ENCODE measurements around the gene INTS1. TPM values are rescaled to one million over a fixed set of nuclear protein-coding genes. Genes with fewer than 3 reads are reported as not detected.

Gene INTS1
- total RNA-seq, 2 experiments from 2014 or later = 91.0 to 91.5 TPM

GRCh38 chr7:1535100-1535458 lies 30.9 kb upstream of the INTS1 start:
- no peaks in the 10 kb centered on the region for H3K9me3 ChIP-seq (ENCODE audit: control insufficient read depth in 1 of 2, insufficient read depth in 1 of 2, low read length in 2 of 2)
- intact Hi-C loops (cut with DNase I, micrococcal nuclease) = no loop called here
- no peak for TF ChIP-seq CTCF (IDR thresholded peaks at IDR 0.05)
- Mint-ChIP-seq H3K27ac (peak overlapping the region; percentile 67), H3K27me3 (peaks cover 4% of the 10 kb centered on the region), H3K36me3 (ENCODE audit: low read depth) (peaks cover 36% of the 10 kb centered on the region), H3K9me3 (no peaks in the 10 kb centered on the region), H3K4me1 (ENCODE audit: low read depth) (peaks cover 32% of the 10 kb centered on the region), H3K4me3 (no peak overlapping the region)
- no peaks in the 10 kb centered on the region for H3K27me3 ChIP-seq (ENCODE audit: control insufficient read depth in 1 of 2, insufficient read depth in 2 of 2, low read length in 2 of 2)
- POLR2A ChIA-PET = interaction anchor here (0.7 kb wide), 1 partner anchor 9 kb away, joined by 3 read pairs; no protein-coding TSS in a partner anchor
- peaks cover 43% of the 10 kb centered on the region for H3K36me3 ChIP-seq (ENCODE audit: insufficient read depth, low read length)
- CTCF ChIA-PET = interaction anchor here (1.1 to 1.7 kb wide), 3 partner anchors 21 to 61 kb away, joined by 3 to 8 read pairs (median 6); partner anchors contain the start of gene TMEM184A
- DNase-seq (no peak), ATAC-seq (ENCODE audit: poor library complexity) (no peak)
- H3K4me1 ChIP-seq (ENCODE audit: insufficient read depth, low read length) = peaks cover 43% of the 10 kb centered on the region
- no peak overlapping the region for H3K27ac ChIP-seq (ENCODE audit: low read depth in 1 of 2, low read length in 2 of 2)
- H3K4me3 ChIP-seq (ENCODE audit: low read length) = no peak overlapping the region

- Histone ChIP-seq H3K4me1 (ENCODE audit: insufficient read depth, low read length) (peaks cover 46% of the 10 kb centered on the region), H3K9me3 (ENCODE audit: control insufficient read depth in 1 of 2, insufficient read depth in 1 of 2, low read length in 2 of 2) (no peaks in the 10 kb centered on the region), H3K4me3 (ENCODE audit: low read length) (no peak overlapping the region), H3K36me3 (ENCODE audit: insufficient read depth, low read length) (peaks cover 38% of the 10 kb centered on the region), H3K27ac (ENCODE audit: low read depth in 1 of 2, low read length in 2 of 2) (peak overlapping the region in 1 of 2 donors; percentile 95), H3K27me3 (ENCODE audit: control insufficient read depth in 1 of 2, insufficient read depth in 2 of 2, low read length in 2 of 2) (no peaks in the 10 kb centered on the region)
- intact Hi-C loops (cut with DNase I, micrococcal nuclease) = loop anchor here in 1 of 2 experiments (5.0 kb wide), 1 partner anchor 38 kb away; the partner anchor contains the start of gene PSMG3
- Mint-ChIP-seq H3K9me3 (no peaks in the 10 kb centered on the region), H3K36me3 (ENCODE audit: low read depth) (peaks cover 36% of the 10 kb centered on the region), H3K27me3 (peaks cover 4% of the 10 kb centered on the region), H3K27ac (peak overlapping the region; percentile 67), H3K4me3 (peak overlapping the region; percentile 34), H3K4me1 (ENCODE audit: low read depth) (peaks cover 32% of the 10 kb centered on the region)
- ChIA-PET CTCF (interaction anchor here (1.1 to 1.4 kb wide), 2 partner anchors 22 to 60 kb away, joined by 3 to 6 read pairs; partner anchors contain the start of gene TMEM184A), POLR2A (interaction anchor here (0.7 kb wide), 1 partner anchor 10 kb away, joined by 3 read pairs; no protein-coding TSS in a partner anchor)
- ATAC-seq (ENCODE audit: poor library complexity) = no peak
- no peak for TF ChIP-seq CTCF (IDR thresholded peaks at IDR 0.05)
- DNase-seq = peak in 1 of 14 experiments; percentile 6
These were observed 30.3 kb upstream of the INTS1 start for GRCh38 chr7:1534330-1535099.

GRCh38 chr7:1533547-1534329 lies 29.5 kb upstream of the INTS1 start:
- H3K4me1 Mint-ChIP-seq (ENCODE audit: low read depth) = peaks cover 32% of the 10 kb centered on the region
- H3K9me3 Mint-ChIP-seq = no peaks in the 10 kb centered on the region
- peaks cover 36% of the 10 kb centered on the region for H3K36me3 Mint-ChIP-seq (ENCODE audit: low read depth)
- ATAC-seq (ENCODE audit: poor library complexity) (no peak), DNase-seq (peak in 6 of 14 experiments; percentile 13 to 69 (median 28))
- no peak for TF ChIP-seq CTCF (IDR thresholded peaks at IDR 0.05)
- H3K36me3 ChIP-seq (ENCODE audit: insufficient read depth, low read length) = peaks cover 30% of the 10 kb centered on the region
- peaks cover 4% of the 10 kb centered on the region for H3K27me3 Mint-ChIP-seq
- ChIA-PET POLR2A (no interaction called here), CTCF (interaction anchor here (1.1 to 2.1 kb wide), 4 partner anchors 22 to 60 kb away, joined by 3 to 12 read pairs (median 6); partner anchors contain the start of gene TMEM184A)
- H3K9me3 ChIP-seq (ENCODE audit: control insufficient read depth in 1 of 2, insufficient read depth in 1 of 2, low read length in 2 of 2) = no peaks in the 10 kb centered on the region
- peak overlapping the region; percentile 100 for H3K27ac Mint-ChIP-seq
- peak overlapping the region; percentile 88 to 95 for H3K27ac ChIP-seq (ENCODE audit: low read depth in 1 of 2, low read length in 2 of 2)
- intact Hi-C loops (cut with DNase I, micrococcal nuclease) = loop anchor here (1.0 to 5.0 kb wide), 3 partner anchors 27 to 39 kb away; partner anchors contain the start of gene PSMG3 (in 1 of the 2)
- no peaks in the 10 kb centered on the region for H3K27me3 ChIP-seq (ENCODE audit: control insufficient read depth in 1 of 2, insufficient read depth in 2 of 2, low read length in 2 of 2)
- peak overlapping the region; percentile 95 for H3K4me3 Mint-ChIP-seq
- H3K4me3 ChIP-seq (ENCODE audit: low read length) = peak overlapping the region; percentile 75
- peaks cover 46% of the 10 kb centered on the region for H3K4me1 ChIP-seq (ENCODE audit: insufficient read depth, low read length)
